Hepatocyte (in vitro differentiated cells): ENCODE measurements around the gene CEP131. TPM values are rescaled to one million over a fixed set of nuclear protein-coding genes. Genes with fewer than 3 reads are reported as not detected.

Source experiments
- DNase-seq: peaks from one replicate; pipeline ENCODE4 v3.0.0-alpha.2; 2016; ENCODE audit warnings: low spot score
- H2AFZ ChIP-seq: fragments of 200-600 bp; sonication (generic); 2 replicates; pipeline ENCODE4 v1.6.0; 2016; ENCODE audit warnings: antibody characterized with exemption, mild to moderate bottlenecking
- H3K27ac ChIP-seq: fragments of 200-600 bp; sonication (generic); 2 replicates; pipeline ENCODE4 v1.5.1; 2016; ENCODE audit warnings: mild to moderate bottlenecking
- H3K27me3 ChIP-seq: fragments of 200-600 bp; sonication (generic); 2 replicates; pipeline ENCODE4 v1.6.1; 2016
- H3K36me3 ChIP-seq: fragments of 200-600 bp; sonication (generic); replicated peaks from 2 replicates; pipeline ENCODE4 v1.5.1; 2016; ENCODE audit warnings: low read depth; ENCODE audit not compliant: insufficient read depth
- H3K4me1 ChIP-seq: fragments of 200-600 bp; sonication (generic); 2 replicates; pipeline ENCODE4 v1.5.1; 2016; ENCODE audit warnings: mild to moderate bottlenecking, moderate library complexity; ENCODE audit not compliant: insufficient read depth
- H3K4me2 ChIP-seq: fragments of 200-600 bp; sonication (generic); 2 replicates; pipeline ENCODE4 v1.6.0; 2016
- H3K4me3 ChIP-seq: fragments of 200-600 bp; sonication (generic); 2 replicates; pipeline ENCODE4 v1.5.1; 2016; ENCODE audit warnings: mild to moderate bottlenecking
- H3K79me2 ChIP-seq: fragments of 200-600 bp; sonication (generic); 2 replicates; pipeline ENCODE4 v1.6.0; 2017; ENCODE audit warnings: mild to moderate bottlenecking
- H3K9me2 ChIP-seq: fragments of 200-600 bp; sonication (generic); replicated peaks from 2 replicates; pipeline ENCODE4 v1.6.0; 2017; ENCODE audit warnings: mild to moderate bottlenecking; ENCODE audit not compliant: insufficient read depth
- H3K9me3 ChIP-seq: fragments of 200-600 bp; sonication (generic); 2 replicates; pipeline ENCODE4 v1.5.1; 2016; ENCODE audit warnings: low read depth, mild to moderate bottlenecking
- H4K20me1 ChIP-seq: fragments of 200-600 bp; sonication (generic); 2 replicates; pipeline ENCODE4 v1.6.0; 2016; ENCODE audit warnings: mild to moderate bottlenecking; ENCODE audit not compliant: insufficient read depth, poor library complexity, severe bottlenecking
- CTCF ChIP-seq: fragments of 200-600 bp; sonication (generic); IDR thresholded peaks from 2 replicates; pipeline ENCODE4 v1.5.1; 2016; ENCODE audit warnings: antibody characterized with exemption, mild to moderate bottlenecking; ENCODE audit not compliant: poor library complexity
- EZH2 ChIP-seq: fragments of 200-600 bp; sonication (generic); IDR thresholded peaks from 2 replicates; pipeline ENCODE4 v1.6.1; 2016; ENCODE audit warnings: antibody characterized with exemption, mild to moderate bottlenecking, borderline replicate concordance
- EZH2phosphoT487 ChIP-seq: fragments of 200-600 bp; sonication (generic); IDR thresholded peaks from one replicate; pipeline ENCODE4 v1.6.1; 2018; ENCODE audit warnings: antibody characterized with exemption, mild to moderate bottlenecking, low read depth, moderate library complexity; ENCODE audit not compliant: unreplicated experiment, severe bottlenecking
- WGBS: methylation state at CpG from one replicate; pipeline ENCODE4 v1.1.6; 2016; ENCODE audit warnings: low lambda C conversion rate; ENCODE audit errors: missing lambda C conversion rate; 5-methylcytosine and 5-hydroxymethylcytosine counted together
- polyA plus RNA-seq: library from polyadenylated mRNA; unstranded; fragments of >200 nt; fragmentation: Nextera tagmentation; extraction: Ambion mirVana; gene quantifications from 2 replicates; pipeline ENCODE4 v1.2.1, GENCODE V29; 2016
- total RNA-seq: library from RNA; depleted of rRNA; stranded (reverse); fragments of >200 nt; gene quantifications from 2 replicates; pipeline ENCODE4 v1.2.3, GENCODE V29; 2014

Gene CEP131
- total and polyA plus RNA-seq, 2 experiments from 2014 or later = 7.3 to 10.1 TPM

GRCh38 chr17:81160306-81160705 lies 62.5 kb downstream of the CEP131 start:
- 88% methylated on average over 24 of the region's 28 CpGs for WGBS
- TF ChIP-seq CTCF (no peak), EZH2phosphoT487 (no peak), EZH2 (no peak)
- H3K4me2 ChIP-seq = no peak overlapping the region
- no peak overlapping the region for H3K4me3 ChIP-seq
- no peak for DNase-seq
- no peaks in the 10 kb centered on the region for H3K27me3 ChIP-seq
- peaks cover 10% of the 10 kb centered on the region for H3K4me1 ChIP-seq
- H3K27ac ChIP-seq = no peak overlapping the region
- H3K9me2 ChIP-seq = no peaks in the 10 kb centered on the region
- no peaks in the 10 kb centered on the region for H3K79me2 ChIP-seq
- no peaks in the 10 kb centered on the region for H3K36me3 ChIP-seq
- no peaks in the 10 kb centered on the region for H4K20me1 ChIP-seq
- H2AFZ ChIP-seq = no peak overlapping the region
- H3K9me3 ChIP-seq = no peaks in the 10 kb centered on the region

GRCh38 chr17:81159611-81160265 lies 63.0 kb downstream of the CEP131 start:
- no peaks in the 10 kb centered on the region for H3K9me3 ChIP-seq
- no peak for DNase-seq
- WGBS = 94% methylated on average over 12 of the region's 25 CpGs
- TF ChIP-seq EZH2 (no peak), EZH2phosphoT487 (no peak), CTCF (no peak)
- no peaks in the 10 kb centered on the region for H3K36me3 ChIP-seq
- H3K4me1 ChIP-seq = peaks cover 5% of the 10 kb centered on the region
- no peaks in the 10 kb centered on the region for H4K20me1 ChIP-seq
- H3K4me3 ChIP-seq = no peak overlapping the region
- no peak overlapping the region for H3K27ac ChIP-seq
- no peaks in the 10 kb centered on the region for H3K9me2 ChIP-seq
- no peaks in the 10 kb centered on the region for H3K27me3 ChIP-seq
- no peak overlapping the region for H2AFZ ChIP-seq
- H3K4me2 ChIP-seq = no peak overlapping the region
- no peaks in the 10 kb centered on the region for H3K79me2 ChIP-seq

GRCh38 chr17:81158688-81159590 lies 63.8 kb downstream of the CEP131 start:
- TF ChIP-seq EZH2phosphoT487 = no peak
- TF ChIP-seq CTCF = no peak
- no peak for TF ChIP-seq EZH2
- WGBS = 96% methylated on average over 37 of the region's 43 CpGs

More at GRCh38 chr17:81158688-81159590, 63.8 kb downstream of the CEP131 start:
- Histone ChIP-seq H3K4me2 (no peak overlapping the region), H3K9me2 (no peaks in the 10 kb centered on the region), H4K20me1 (no peaks in the 10 kb centered on the region), H3K79me2 (no peaks in the 10 kb centered on the region), H3K27me3 (no peaks in the 10 kb centered on the region), H2AFZ (no peak overlapping the region), H3K27ac (no peak overlapping the region), H3K4me3 (no peak overlapping the region), H3K36me3 (no peaks in the 10 kb centered on the region), H3K4me1 (no peaks in the 10 kb centered on the region), H3K9me3 (no peaks in the 10 kb centered on the region)
- DNase-seq = no peak
